GM18858 (cell line): ENCODE data around the gene AASDHPPT.

Experiments
- ATAC-seq: cut with Tn5 transposase; IDR thresholded peaks from one replicate; pipeline ENCODE4 v1.9.1; 2021; ENCODE audit not compliant: unreplicated experiment

Gene AASDHPPT

DNA sequence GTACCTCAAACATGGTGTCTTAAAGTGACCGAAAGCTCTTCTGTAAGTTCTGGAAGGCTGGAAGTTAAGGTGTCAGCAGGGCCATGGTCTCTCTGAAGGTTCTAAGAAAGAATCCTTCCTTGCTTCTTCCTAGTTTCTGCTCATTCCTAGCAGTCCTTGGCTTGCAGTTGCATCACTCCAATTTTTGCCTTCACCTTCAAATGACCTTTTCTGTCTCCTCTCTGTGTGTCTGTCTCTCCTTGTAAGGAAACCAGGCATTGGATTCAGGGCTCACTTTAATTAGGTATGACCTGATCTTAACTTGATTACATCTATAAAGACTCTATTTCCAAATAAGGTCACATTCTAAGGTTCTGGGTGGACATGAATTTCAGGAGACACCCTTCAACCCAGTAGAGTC is 8.7 kb downstream of the AASDHPPT start:
- ATAC-seq = no peak

DNA sequence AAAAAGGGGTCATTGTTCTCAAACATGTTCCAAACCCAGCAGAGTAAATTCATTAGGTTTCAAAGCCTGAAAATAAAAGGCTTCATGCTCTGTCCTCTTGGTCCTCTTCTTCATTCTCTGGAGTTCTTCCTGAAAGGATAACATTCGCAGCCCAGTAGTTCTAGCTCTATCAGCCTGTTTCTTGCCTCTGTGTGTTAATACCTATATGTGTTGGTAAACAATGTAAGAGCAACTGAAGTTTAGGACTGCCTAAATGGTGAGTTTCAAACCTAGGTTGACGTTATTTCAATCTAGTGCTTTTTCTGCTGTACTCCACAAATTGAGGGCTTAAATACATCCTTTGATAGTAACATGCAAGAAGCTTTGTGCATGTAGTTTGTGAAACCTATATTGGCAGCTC is 9.4 kb downstream of the AASDHPPT start:
- no peak for ATAC-seq

GRCh38 chr11:106087815-106088435 is 10.5 kb downstream of the AASDHPPT start:
- ATAC-seq = peak; percentile 22

GRCh38 chr11:106088896-106089295 is 11.4 kb downstream of the AASDHPPT start:
- no peak for ATAC-seq

DNA sequence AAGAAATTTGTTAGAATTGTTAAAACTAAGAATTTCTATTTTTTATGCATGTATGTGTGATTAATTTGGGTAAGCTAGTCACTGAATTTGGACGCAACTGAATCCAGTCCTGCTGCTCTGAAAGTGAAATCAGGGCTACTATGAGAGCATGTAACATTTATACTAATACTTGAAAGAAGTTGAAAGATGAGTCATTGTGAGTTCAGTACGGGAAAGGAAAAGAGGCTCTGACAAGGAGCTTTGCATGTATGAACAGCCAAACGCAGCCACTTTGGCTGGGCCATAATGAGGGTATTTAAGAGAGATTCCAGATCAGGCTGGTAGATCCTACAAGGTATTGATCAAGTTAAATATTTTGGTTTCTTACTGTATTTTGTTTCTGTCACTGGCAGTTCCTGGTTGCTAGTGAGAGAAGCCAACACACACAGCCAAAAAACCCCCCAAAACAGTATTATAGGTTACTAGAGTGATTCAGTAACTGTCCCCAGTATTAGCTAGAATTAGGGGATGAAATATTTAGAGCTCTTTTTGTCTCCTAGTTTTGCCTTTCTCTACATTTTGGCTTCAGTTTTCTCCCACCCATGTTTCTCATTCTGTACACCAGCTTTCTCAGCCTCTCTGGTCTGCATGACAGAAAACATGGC is 14.1 kb downstream of the AASDHPPT start:
- peak; percentile 98 for ATAC-seq

DNA sequence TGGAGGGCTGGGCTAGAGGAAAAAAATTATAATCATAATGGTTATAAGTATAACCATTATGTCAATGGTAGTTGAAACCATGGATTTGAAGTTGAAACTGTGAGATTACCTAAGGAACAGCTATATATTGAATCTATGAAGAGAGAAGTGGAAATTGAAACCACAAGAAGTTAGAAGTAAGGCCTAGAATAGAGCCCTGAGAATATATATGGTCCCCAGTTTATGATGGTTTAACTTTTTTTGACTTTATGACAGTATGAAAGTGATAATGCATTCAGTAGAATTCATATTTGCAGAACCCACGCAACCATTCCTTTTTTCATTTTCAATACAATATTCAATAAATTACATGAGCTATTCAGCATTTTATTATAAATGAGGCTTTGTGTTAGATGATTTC is 15.0 kb downstream of the AASDHPPT start:
- peak; percentile 18 for ATAC-seq

- ATAC-seq = no peak
These were observed 21.6 kb downstream of the AASDHPPT start for GRCh38 chr11:106098893-106099553.

DNA sequence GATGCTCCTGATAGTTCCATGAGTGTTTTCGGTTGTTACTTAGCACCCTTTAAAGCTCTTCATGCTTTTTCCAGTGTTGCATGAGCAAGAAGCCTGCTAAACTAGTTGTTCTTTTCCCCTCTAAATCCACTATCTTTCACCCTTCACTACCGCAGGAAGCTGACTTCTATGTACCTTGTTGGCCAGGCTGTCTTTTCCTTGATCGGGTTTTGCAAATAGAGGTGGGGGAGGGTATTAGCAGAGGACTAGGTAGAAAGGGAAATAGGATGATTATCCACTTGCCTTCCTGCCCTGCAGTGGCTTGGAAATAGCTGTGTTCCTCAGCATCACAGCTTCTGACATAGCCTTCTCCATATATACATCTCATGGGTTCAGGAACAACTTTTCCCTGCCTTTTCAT is 23.9 kb downstream of the AASDHPPT start:
- no peak for ATAC-seq

DNA sequence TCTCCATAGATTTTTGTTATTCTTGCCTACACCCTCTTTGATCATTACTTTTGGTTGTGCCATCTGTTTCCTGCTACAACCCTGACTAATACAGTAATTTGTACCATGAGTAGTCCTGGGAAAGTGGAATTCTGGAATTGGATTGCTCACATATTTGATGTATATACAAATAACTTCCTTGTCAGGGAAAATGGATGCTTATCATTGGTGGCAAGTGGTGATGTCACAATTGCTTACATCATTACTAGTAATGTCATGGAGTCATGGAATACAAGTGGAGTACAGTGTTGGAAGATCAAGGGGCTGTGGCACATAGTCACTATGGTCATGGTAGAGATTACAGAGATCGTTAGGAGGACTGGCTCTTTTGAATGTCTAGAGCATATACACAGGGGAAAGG is 24.4 kb downstream of the AASDHPPT start:
- ATAC-seq = no peak

DNA sequence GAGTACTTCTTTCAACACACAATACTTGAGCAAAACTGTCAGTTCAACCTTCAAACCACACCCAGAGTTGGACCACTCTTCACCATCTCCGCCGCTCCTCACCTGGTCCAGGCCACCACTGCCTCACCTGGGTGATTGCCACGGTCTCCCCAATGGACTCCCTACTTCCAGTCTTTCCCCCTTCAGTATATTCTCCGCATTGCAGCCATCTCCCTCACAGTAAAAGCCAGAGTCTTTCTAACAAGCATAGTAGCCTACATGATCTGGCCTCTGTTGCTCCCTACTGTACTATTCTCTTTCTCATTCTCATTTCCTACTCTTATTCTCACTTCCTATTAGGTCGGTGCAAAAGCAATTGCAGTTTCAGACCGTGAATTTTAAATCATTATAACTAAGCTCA is 28.5 kb downstream of the AASDHPPT start:
- no peak for ATAC-seq

GRCh38 chr11:106121570-106122320 is 44.3 kb downstream of the AASDHPPT start:
- no peak for ATAC-seq

DNA sequence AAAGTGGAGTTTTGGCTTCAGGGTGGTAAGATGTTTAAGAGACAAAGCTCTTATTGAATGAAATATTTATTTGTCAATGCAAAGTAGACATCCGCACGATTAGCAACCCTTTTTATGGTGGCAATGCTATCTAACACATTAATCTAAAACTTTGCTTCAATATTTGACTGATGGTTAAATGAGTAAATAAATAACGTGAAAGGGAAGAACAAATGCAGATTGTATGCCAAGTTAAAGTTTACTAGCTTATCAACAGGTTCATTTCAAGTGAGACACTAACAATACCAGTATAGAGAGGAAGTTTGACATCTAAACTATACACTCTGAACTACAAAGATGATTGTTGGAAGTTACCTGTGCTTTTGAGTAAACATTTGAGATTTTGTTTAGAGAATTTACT is 50.1 kb downstream of the AASDHPPT start:
- ATAC-seq = no peak

- no peak for ATAC-seq
These were observed 51.3 kb downstream of the AASDHPPT start for GRCh38 chr11:106128740-106129139.

DNA sequence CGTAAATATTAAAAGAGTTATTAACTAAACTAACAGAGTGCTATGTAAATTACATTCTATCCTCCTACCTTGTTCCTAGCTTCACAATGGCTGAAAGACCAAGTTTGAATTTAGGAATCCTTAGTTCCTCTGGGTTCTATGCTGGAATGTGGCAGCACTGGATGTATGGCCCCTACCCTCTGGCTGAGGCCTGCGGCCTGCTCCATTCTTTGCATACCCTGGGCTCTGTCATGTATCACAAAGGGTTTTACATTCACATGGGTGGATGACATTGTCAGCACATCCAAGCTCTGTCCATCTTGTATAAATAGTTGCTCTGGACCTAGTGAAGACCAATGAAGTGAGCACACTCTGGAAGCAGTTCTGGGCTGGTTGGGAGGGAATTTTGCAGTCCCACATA is 54.5 kb downstream of the AASDHPPT start:
- ATAC-seq = no peak

DNA sequence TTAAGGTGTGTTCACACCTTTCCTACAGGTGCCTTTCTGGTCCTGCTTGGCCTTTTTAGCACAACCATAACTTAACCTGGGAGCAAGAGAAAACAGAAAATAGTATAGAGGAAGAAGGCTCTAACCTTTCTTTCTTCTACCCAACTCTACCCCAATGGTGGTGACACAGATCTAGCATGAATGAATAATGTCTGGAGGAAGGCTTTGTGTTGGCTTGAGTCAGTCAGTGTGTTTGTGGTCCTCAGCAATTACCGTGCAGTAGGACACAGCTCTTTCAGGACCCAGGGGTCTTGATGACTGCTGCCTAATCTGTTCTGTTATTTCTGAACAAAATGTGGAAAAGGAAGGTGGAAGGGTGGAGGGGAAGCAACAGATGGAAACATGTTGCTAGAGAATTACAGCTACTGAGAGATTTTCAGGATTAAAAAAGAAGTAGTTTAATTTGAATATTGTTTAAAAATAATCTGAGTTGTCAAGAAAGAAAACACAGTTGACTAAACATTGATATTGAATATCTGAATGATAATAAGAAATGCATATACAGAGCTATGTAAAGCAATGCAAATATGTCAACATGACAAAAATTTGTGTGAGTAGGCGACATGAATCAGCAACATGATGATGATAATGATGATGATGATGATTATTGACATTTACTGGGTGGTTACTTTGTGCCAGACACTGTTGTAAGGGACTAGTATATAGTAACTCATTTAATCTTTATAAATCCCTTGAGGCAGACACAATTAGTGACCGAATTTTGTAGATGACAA is 55.3 kb downstream of the AASDHPPT start:
- ATAC-seq = no peak

- ATAC-seq = no peak
These were observed 56.1 kb downstream of the AASDHPPT start for GRCh38 chr11:106133529-106133928.

DNA sequence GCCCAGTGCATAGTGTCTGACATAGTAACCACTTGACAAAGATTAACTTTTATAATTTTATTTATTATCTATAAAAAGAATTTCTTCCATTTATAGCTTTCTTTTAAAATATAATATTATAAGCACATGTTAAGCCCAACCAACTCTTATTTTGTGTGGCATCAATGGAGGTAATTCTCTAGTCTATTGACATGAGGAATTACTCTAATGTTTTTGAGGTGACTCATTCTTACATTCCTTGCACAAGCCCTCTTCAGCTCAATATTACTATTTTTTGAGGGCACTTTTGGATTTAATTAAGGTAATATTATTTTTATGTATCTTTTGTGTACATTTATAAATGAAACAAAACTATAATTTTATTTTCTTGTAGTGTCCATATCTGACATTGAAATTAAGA is 59.6 kb downstream of the AASDHPPT start:
- ATAC-seq = no peak

GRCh38 chr11:106137758-106138157 is 60.3 kb downstream of the AASDHPPT start:
- no peak for ATAC-seq
